Calu3 (cell line): Measurements from ENCODE around the gene HTD2. TPM values are rescaled to one million over a fixed set of nuclear protein-coding genes. Genes with fewer than 3 reads are reported as not detected.
"Not testable (repeated sequence)": the region's sequence is repeated elsewhere in the genome, so short reads cannot be mapped to it uniquely, and the experiment has no call there.

Source experiments
- BruUV-seq: library from RNA; stranded (reverse); fragments of 400-500 nt; replicated peaks from 2 replicates; lab custom pipeline; 2021; lab: Mats Ljungman, UMichigan
- CTCF ChIA-PET: fragments of 300-600 bp; sonication (Branson Sonifier 250); formaldehyde crosslinking; loops from one replicate; lab custom pipeline; 2022; ENCODE audit warnings: antibody characterized with exemption; lab: Charles Lee
- DNase-seq: peaks from one replicate; pipeline ENCODE4 v3.0.0; 2022
- H3K27ac Mint-ChIP-seq: one replicate; pipeline ENCODE4 v1.8.0; 2022; ENCODE audit warnings: mixed read lengths; ENCODE audit not compliant: unreplicated experiment
- H3K27me3 Mint-ChIP-seq: one replicate; pipeline ENCODE4 v1.8.0; 2022; ENCODE audit warnings: mixed read lengths; ENCODE audit not compliant: unreplicated experiment
- H3K36me3 Mint-ChIP-seq: one replicate; pipeline ENCODE4 v1.8.0; 2022; ENCODE audit warnings: mild to moderate bottlenecking, moderate library complexity, mixed read lengths; ENCODE audit not compliant: insufficient read depth, unreplicated experiment
- H3K4me1 Mint-ChIP-seq: one replicate; pipeline ENCODE4 v1.8.0; 2022; ENCODE audit warnings: mild to moderate bottlenecking, low read depth, mixed read lengths; ENCODE audit not compliant: unreplicated experiment
- H3K4me3 Mint-ChIP-seq: one replicate; pipeline ENCODE4 v1.8.0; 2022; ENCODE audit warnings: mild to moderate bottlenecking, low read depth, moderate library complexity, mixed read lengths; ENCODE audit not compliant: unreplicated experiment
- H3K9me3 Mint-ChIP-seq: one replicate; pipeline ENCODE4 v1.8.0; 2022; ENCODE audit warnings: low read depth, mixed read lengths; ENCODE audit not compliant: unreplicated experiment
- intact Hi-C: fragments of 100-400 bp; cut with micrococcal nuclease; formaldehyde crosslinking; loops from one replicate; pipeline ENCODE4 v1.10.0; 2022; ENCODE audit not compliant: unreplicated experiment
- total RNA-seq: library from RNA; stranded (reverse); gene quantifications from 2 replicates; pipeline ENCODE4 v1.2.3, GENCODE V29; 2022
- TF ChIP-seq, protein P1 (sequence below): fragments of 200-600 bp; IDR thresholded peaks from one replicate; pipeline ENCODE4 v1.8.0; 2022; ENCODE audit warnings: antibody characterized with exemption; ENCODE audit not compliant: unreplicated experiment

HTD2 gene
- total RNA-seq, 1 experiment from 2014 or later: 8.5 TPM

- Mint-ChIP-seq H3K9me3 (no peaks in the 10 kb centered on the region), H3K4me3 (no peak overlapping the region), H3K36me3 (no peaks in the 10 kb centered on the region), H3K27ac (peak overlapping the region; percentile 42), H3K4me1 (peaks cover 7% of the 10 kb centered on the region), H3K27me3 (no peaks in the 10 kb centered on the region)
- peak; percentile 4 for DNase-seq
- CTCF ChIA-PET: interaction anchor here (0.6 to 0.7 kb wide), 2 partner anchors 55 to 323 kb away, joined by 3 read pairs; no protein-coding TSS in a partner anchor
- TF ChIP-seq, protein P1, sequence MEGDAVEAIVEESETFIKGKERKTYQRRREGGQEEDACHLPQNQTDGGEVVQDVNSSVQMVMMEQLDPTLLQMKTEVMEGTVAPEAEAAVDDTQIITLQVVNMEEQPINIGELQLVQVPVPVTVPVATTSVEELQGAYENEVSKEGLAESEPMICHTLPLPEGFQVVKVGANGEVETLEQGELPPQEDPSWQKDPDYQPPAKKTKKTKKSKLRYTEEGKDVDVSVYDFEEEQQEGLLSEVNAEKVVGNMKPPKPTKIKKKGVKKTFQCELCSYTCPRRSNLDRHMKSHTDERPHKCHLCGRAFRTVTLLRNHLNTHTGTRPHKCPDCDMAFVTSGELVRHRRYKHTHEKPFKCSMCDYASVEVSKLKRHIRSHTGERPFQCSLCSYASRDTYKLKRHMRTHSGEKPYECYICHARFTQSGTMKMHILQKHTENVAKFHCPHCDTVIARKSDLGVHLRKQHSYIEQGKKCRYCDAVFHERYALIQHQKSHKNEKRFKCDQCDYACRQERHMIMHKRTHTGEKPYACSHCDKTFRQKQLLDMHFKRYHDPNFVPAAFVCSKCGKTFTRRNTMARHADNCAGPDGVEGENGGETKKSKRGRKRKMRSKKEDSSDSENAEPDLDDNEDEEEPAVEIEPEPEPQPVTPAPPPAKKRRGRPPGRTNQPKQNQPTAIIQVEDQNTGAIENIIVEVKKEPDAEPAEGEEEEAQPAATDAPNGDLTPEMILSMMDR: no peak
- no TSS peak for BruUV-seq
- intact Hi-C loops: no loop called here
Measured at GRCh38 chr3:58271901-58272501, 34.3 kb upstream of the HTD2 start.

- intact Hi-C loops: no loop called here
Measured at GRCh38 chr3:58272891-58273290, 33.4 kb upstream of the HTD2 start.

GRCh38 chr3:58273362-58273761 is 33.0 kb upstream of the HTD2 start:
- H3K27ac Mint-ChIP-seq, DNase-seq, H3K9me3 Mint-ChIP-seq, H3K27me3 Mint-ChIP-seq, H3K36me3 Mint-ChIP-seq, H3K4me3 Mint-ChIP-seq, BruUV-seq, H3K4me1 Mint-ChIP-seq, CTCF ChIA-PET, intact Hi-C loops: not testable (repeated sequence)

More at GRCh38 chr3:58272891-58273290, 33.4 kb upstream of the HTD2 start:
- H3K27me3 Mint-ChIP-seq: no peaks in the 10 kb centered on the region
- TF ChIP-seq, protein P1: no peak
- CTCF ChIA-PET: no interaction called here
- BruUV-seq: no TSS peak
- H3K27ac Mint-ChIP-seq: no peak overlapping the region
- no peaks in the 10 kb centered on the region for H3K9me3 Mint-ChIP-seq
- no peak for DNase-seq
- no peak overlapping the region for H3K4me3 Mint-ChIP-seq
- H3K36me3 Mint-ChIP-seq: no peaks in the 10 kb centered on the region
- H3K4me1 Mint-ChIP-seq: peaks cover 7% of the 10 kb centered on the region

DNA sequence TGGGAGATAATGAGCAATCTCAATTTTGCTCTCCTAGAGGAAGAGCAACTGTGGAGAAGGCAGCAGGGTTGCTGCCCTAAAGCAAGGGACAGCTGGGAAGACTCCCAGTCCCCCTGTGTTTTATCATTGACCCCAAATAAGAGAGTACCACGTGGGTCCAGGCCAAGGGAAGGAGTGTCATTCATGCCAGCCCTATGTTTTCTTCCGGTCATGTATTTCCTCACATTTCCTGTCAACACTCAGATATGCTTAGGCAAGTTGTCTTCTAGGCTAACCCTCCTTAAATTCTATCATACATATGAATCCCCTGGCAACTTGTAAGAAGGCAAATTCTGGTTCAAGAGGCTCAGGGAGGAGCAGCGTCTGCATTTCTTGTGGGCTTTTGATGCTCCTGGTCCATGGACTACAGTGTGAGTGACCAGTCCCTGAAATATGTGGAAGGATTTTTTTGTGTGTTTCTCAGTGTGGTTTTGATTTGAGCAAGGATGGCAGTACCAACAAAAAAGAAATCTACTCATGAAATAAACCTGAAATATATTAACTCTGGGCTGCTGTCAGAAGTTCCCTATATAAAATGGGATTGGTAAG is 32.2 kb upstream of the HTD2 start:
- H3K4me3 Mint-ChIP-seq: no peak overlapping the region
- peaks cover 7% of the 10 kb centered on the region for H3K4me1 Mint-ChIP-seq
- no peaks in the 10 kb centered on the region for H3K36me3 Mint-ChIP-seq
- DNase-seq: no peak
- no peaks in the 10 kb centered on the region for H3K9me3 Mint-ChIP-seq
- intact Hi-C loops: no loop called here
- TF ChIP-seq, protein P1: no peak
- H3K27ac Mint-ChIP-seq: no peak overlapping the region
- no peaks in the 10 kb centered on the region for H3K27me3 Mint-ChIP-seq
- CTCF ChIA-PET: no interaction called here
- BruUV-seq: no TSS peak

GRCh38 chr3:58281069-58281468 is 25.3 kb upstream of the HTD2 start:
- intact Hi-C loops: no loop called here
- TF ChIP-seq, protein P1: no peak
- DNase-seq: no peak
- Mint-ChIP-seq H3K27me3 (no peaks in the 10 kb centered on the region), H3K27ac (no peak overlapping the region), H3K36me3 (no peaks in the 10 kb centered on the region), H3K9me3 (no peaks in the 10 kb centered on the region), H3K4me1 (no peaks in the 10 kb centered on the region), H3K4me3 (no peak overlapping the region)
- no TSS peak for BruUV-seq
- CTCF ChIA-PET: no interaction called here
